ENCODE data around the gene UBL4A. TPM values are rescaled to one million over a fixed set of nuclear protein-coding genes. Genes with fewer than 3 reads are reported as not detected.
A peak's percentile ranks its signal among the peaks of the same experiment; 100 is the strongest.

Gene UBL4A
- total RNA-seq, 4 donors from 2014 or later = 32.9 to 63.4 (median 41.3) TPM

GRCh38 chrX:154483325-154483724 lies 3.1 kb downstream of the UBL4A start:
- no peak for TF ChIP-seq CTCF (IDR thresholded peaks at IDR 0.05)
- no peak for TF ChIP-seq POLR2A (IDR thresholded peaks at IDR 0.05)
- WGBS, 2 donors = 73 to 83% methylated on average over 5 to 7 of the region's 7 CpGs

GRCh38 chrX:154482786-154483185 lies 3.6 kb downstream of the UBL4A start:
- H3K9me3 ChIP-seq = no peaks in the 10 kb centered on the region
- no peak for TF ChIP-seq CTCF (IDR thresholded peaks at IDR 0.05)
- TF ChIP-seq POLR2A (IDR thresholded peaks at IDR 0.05) = no peak
- H3K27ac ChIP-seq = no peak overlapping the region
- H3K4me3 ChIP-seq (replicated peaks in 1 of 3) = no peak overlapping the region
- no peaks in the 10 kb centered on the region for H3K36me3 ChIP-seq
- DNase-seq = no peak
- H3K27me3 ChIP-seq = no peaks in the 10 kb centered on the region
- intact Hi-C loops (cut with DNase I) = no loop called here
- 100% methylated on average over 1 of the region's 7 CpGs; no CpG with 5 or more reads in 1 of the 2 donors for WGBS, 2 donors
- peaks cover 0 to 13% of the 10 kb centered on the region in 2 donors for H3K4me1 ChIP-seq

More at GRCh38 chrX:154483325-154483724, 3.1 kb downstream of the UBL4A start:
- Histone ChIP-seq H3K4me1 (peaks cover 0 to 13% of the 10 kb centered on the region in 2 donors), H3K4me3 (replicated peaks in 1 of 3) (no peak overlapping the region), H3K27me3 (no peaks in the 10 kb centered on the region), H3K27ac (no peak overlapping the region), H3K36me3 (no peaks in the 10 kb centered on the region), H3K9me3 (no peaks in the 10 kb centered on the region)
- DNase-seq = no peak
- intact Hi-C loops (cut with DNase I) = no loop called here

GRCh38 chrX:154481911-154482601 lies 4.4 kb downstream of the UBL4A start:
- H3K27ac ChIP-seq = no peak overlapping the region
- H3K9me3 ChIP-seq = no peaks in the 10 kb centered on the region
- peak in 1 of 2 donors; percentile 31 for DNase-seq
- H3K36me3 ChIP-seq = no peaks in the 10 kb centered on the region
- intact Hi-C loops (cut with DNase I) = no loop called here
- TF ChIP-seq POLR2A (IDR thresholded peaks at IDR 0.05) (no peak), CTCF (IDR thresholded peaks at IDR 0.05) (no peak)
- no peaks in the 10 kb centered on the region for H3K27me3 ChIP-seq
- peaks cover 0 to 13% of the 10 kb centered on the region in 2 donors for H3K4me1 ChIP-seq
- WGBS, 2 donors = 62 to 77% methylated on average over 13 to 14 of the region's 14 CpGs
- no peak overlapping the region for H3K4me3 ChIP-seq (replicated peaks in 1 of 3)

GRCh38 chrX:154481195-154481594 lies 5.2 kb downstream of the UBL4A start:
- intact Hi-C loops (cut with DNase I) = no loop called here

More at GRCh38 chrX:154481195-154481594, 5.2 kb downstream of the UBL4A start:
- no peak overlapping the region for H3K4me3 ChIP-seq (replicated peaks in 1 of 3)
- peaks cover 0 to 13% of the 10 kb centered on the region in 2 donors for H3K4me1 ChIP-seq
- DNase-seq = no peak
- H3K9me3 ChIP-seq = no peaks in the 10 kb centered on the region
- no peak for TF ChIP-seq CTCF (IDR thresholded peaks at IDR 0.05)
- no peak for TF ChIP-seq POLR2A (IDR thresholded peaks at IDR 0.05)
- H3K36me3 ChIP-seq = no peaks in the 10 kb centered on the region
- H3K27me3 ChIP-seq = no peaks in the 10 kb centered on the region
- 81 to 89% methylated on average over 5 of the region's 5 CpGs for WGBS, 2 donors
- no peak overlapping the region for H3K27ac ChIP-seq

All from thyroid gland (tissue), 4 donors.